Activated naive CD8-positive, alpha-beta T cell treated with anti-CD3 and anti-CD28 coated beads, Interleukin-2, amount 10 ng/mL, durations not matched to agents 7 days and 5 days (primary cell): ENCODE data around the gene DNAAF5. TPM values are rescaled to one million over a fixed set of nuclear protein-coding genes. Genes with fewer than 3 reads are reported as not detected.
A peak's percentile ranks its signal among the peaks of the same experiment; 100 is the strongest.

Experiments used
- ATAC-seq: fragments of 150-1000 bp; cut with Tn5 transposase; one replicate; pipeline ENCODE4 v1.10.0; 2021; ENCODE audit warnings: low read depth, moderate library complexity
- POLR2A ChIA-PET: fragments of 350-600 bp; sonication (Branson Sonifier 250); formaldehyde crosslinking; loops from one replicate; lab custom pipeline; 2021; ENCODE audit warnings: antibody characterized with exemption; lab: Charles Lee
- DNase-seq: peaks from one replicate; pipeline ENCODE4 v3.0.0; 2021
- H3K27ac Mint-ChIP-seq: one replicate; pipeline ENCODE4 v1.8.0; 2022; ENCODE audit warnings: mild to moderate bottlenecking, mixed read lengths
- H3K27me3 Mint-ChIP-seq: one replicate; pipeline ENCODE4 v1.8.0; 2022; ENCODE audit warnings: mild to moderate bottlenecking, moderate library complexity, mixed read lengths
- H3K36me3 Mint-ChIP-seq: one replicate; pipeline ENCODE4 v1.8.0; 2021; ENCODE audit warnings: mild to moderate bottlenecking, mixed read lengths
- H3K4me1 Mint-ChIP-seq: one replicate; pipeline ENCODE4 v1.8.0; 2021; ENCODE audit warnings: mixed read lengths
- H3K4me3 Mint-ChIP-seq: one replicate; pipeline ENCODE4 v1.8.0; 2022; ENCODE audit warnings: mild to moderate bottlenecking, moderate library complexity, mixed read lengths
- H3K9me3 Mint-ChIP-seq: one replicate; pipeline ENCODE4 v1.8.0; 2021; ENCODE audit warnings: mixed read lengths
- total RNA-seq, 2 experiments: library from RNA; stranded (reverse); gene quantifications; one replicate each; pipeline ENCODE4 v1.2.3, GENCODE V29; 2021

DNAAF5 gene
- total RNA-seq, 2 experiments from 2014 or later, result 18.3 to 22.4 TPM

DNA sequence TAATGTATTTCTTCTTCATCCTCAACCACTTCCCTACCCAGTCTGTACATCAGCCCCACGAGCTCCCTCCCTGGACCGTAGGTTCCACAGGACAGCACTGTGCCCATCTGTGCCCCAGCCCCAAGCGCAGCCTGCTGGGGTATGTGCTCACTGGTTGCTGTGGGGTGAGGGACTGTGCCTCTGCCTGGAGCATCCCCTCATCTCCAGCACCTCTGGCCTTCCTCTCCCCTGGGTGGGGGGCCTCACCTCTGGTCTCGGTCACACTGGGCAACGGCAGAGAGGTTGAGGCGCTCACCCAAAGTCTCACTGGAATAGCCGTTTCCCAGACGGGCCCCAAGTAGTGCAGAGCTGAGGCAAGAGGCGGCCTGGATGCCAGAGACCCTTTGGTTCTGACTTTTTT is 2.1 kb downstream of the DNAAF5 start:
- DNase-seq (peak; percentile 24), ATAC-seq (no peak)
- peaks cover 22% of the 10 kb centered on the region for H3K36me3 Mint-ChIP-seq
- H3K9me3 Mint-ChIP-seq, result peaks cover 9% of the 10 kb centered on the region
- POLR2A ChIA-PET, result interaction anchor here (1.0 kb wide), 1 partner anchor 124 kb away, joined by 3 read pairs; no protein-coding TSS in a partner anchor
- peak overlapping the region; percentile 96 for H3K4me3 Mint-ChIP-seq
- no peak overlapping the region for H3K27ac Mint-ChIP-seq
- peaks cover 23% of the 10 kb centered on the region for H3K4me1 Mint-ChIP-seq
- no peaks in the 10 kb centered on the region for H3K27me3 Mint-ChIP-seq

DNA sequence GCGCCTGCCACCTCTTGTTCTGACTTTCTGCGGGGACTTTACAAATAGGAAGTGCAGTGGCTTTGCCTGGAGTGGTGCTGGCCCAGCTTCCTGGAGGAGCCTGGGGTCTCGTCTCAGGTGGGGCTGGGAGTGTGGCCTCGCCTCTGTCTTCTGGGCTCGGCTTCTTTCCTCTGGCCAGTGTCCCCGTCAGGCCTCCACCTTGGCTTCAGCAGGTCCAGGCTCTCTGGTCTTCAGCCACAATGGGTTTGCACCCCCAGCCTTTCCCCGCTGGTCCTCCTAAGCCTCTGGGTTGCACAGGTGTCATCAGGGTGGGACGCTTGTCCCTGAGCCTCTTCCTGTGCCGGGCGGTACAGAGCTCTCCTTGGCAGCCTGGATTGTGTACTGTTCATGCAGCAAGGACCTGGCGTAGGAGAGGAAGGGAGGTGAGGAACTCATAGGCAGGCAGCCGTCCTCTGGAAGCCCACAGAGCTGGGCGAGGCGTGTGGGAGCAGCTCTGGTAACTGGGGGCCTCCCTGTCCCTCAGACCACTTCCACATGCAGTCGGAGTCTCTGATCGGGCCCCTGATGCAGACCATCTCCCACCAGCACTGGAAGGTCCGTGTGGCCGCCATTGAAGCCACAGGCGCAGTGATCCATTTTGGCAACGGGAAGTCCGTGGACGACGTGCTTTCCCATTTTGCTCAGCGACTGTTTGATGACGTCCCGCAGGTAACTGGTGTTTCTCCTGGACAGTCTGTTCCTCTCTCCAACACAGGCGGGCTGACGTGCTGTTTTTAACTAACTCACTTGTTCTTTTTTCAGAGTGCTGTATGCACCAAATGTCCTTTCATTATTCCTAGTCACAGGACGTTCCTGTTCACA is 2.9 kb downstream of the DNAAF5 start:
- H3K27me3 Mint-ChIP-seq, result no peaks in the 10 kb centered on the region
- POLR2A ChIA-PET, result no interaction called here
- H3K4me1 Mint-ChIP-seq, result peaks cover 23% of the 10 kb centered on the region
- peaks cover 15% of the 10 kb centered on the region for H3K36me3 Mint-ChIP-seq
- H3K9me3 Mint-ChIP-seq, result peaks cover 8% of the 10 kb centered on the region
- DNase-seq, result peak; percentile 24
- H3K27ac Mint-ChIP-seq, result peak overlapping the region; percentile 38
- no peak for ATAC-seq
- H3K4me3 Mint-ChIP-seq, result no peak overlapping the region

DNA sequence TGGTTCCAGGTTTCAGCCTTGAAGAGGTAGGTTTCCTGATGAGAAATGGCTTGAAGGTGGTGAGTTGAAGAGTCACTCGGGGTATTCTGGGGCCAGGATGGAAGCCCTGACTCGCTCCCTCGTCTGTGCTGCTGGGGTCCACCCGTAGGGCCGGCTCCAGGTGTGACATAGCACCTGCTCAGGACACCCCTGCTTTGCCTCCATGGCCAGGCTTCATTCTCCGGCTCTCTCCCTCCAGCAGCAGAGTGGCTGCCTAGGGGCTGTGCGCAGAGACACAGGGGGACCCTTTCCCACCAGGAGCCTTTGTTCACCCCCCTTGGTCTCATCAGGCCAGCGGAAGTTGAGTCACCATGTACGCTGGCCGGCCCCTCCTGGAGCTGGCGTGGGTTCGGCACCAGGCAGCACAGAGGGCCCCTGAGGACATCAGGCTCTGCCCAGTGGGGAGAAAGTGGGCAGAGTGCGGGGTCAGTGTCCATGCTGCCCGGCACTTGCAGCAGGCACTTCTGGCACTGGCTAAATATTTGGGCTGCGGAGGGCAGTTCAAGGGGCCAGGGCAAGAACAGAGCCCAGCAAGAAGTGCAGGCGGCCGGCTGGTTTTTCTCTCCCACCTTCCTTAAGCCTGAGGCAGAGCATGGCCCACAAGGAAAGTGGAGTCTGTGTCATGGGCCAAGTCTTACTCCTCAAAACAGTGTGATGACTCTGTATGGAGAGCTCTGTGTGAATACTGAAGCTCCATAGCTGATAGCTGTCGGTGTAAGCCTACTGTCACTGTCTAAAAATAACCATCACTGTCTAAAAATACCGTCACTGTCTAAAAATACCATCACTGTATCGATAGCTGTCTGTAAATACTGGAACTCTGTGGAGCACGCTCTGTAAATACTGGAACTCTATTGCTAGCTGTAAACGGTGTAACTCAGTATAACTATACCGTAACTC is 4.3 kb downstream of the DNAAF5 start:
- POLR2A ChIA-PET, result no interaction called here
- Mint-ChIP-seq H3K4me3 (no peak overlapping the region), H3K4me1 (peaks cover 15% of the 10 kb centered on the region), H3K36me3 (peaks cover 2% of the 10 kb centered on the region), H3K27me3 (no peaks in the 10 kb centered on the region), H3K27ac (no peak overlapping the region), H3K9me3 (peaks cover 3% of the 10 kb centered on the region)
- DNase-seq (peak; percentile 24), ATAC-seq (no peak)

DNA sequence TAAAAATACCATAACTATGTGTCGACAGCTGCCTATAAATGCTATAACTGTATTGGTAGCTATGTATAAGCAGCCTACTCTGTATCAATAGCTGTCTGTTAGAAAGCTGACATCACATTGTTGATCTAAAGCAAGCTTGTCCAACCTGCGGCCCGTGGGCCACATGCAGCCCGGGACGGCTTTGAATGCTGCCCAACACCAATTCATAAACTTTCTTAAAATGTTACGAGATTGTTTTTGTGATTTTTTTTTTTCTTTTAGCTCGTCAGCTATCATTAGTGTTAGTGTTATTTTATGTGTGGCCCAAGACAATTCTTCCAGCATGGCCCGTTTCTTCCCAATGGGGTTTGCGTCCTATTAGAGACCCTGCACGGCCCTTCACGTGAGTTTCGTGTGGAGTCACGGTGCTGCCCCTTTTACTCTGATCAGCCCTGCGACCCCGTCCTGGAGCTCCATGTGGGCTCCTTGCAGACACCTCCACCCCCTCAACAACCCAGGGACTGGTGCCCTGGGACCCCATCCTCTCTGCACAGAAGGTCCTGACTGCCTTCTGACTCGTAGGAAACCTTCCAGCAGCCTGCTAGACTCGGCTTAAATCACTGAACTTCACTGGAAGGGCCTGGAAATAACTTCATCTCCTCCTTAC is 5.1 kb downstream of the DNAAF5 start:
- POLR2A ChIA-PET, result no interaction called here
- H3K36me3 Mint-ChIP-seq, result peaks cover 2% of the 10 kb centered on the region
- no peak overlapping the region for H3K27ac Mint-ChIP-seq
- DNase-seq (peak; percentile 4), ATAC-seq (no peak)
- H3K27me3 Mint-ChIP-seq, result no peaks in the 10 kb centered on the region
- peaks cover 13% of the 10 kb centered on the region for H3K4me1 Mint-ChIP-seq
- H3K9me3 Mint-ChIP-seq, result peaks cover 3% of the 10 kb centered on the region
- H3K4me3 Mint-ChIP-seq, result no peak overlapping the region

DNA sequence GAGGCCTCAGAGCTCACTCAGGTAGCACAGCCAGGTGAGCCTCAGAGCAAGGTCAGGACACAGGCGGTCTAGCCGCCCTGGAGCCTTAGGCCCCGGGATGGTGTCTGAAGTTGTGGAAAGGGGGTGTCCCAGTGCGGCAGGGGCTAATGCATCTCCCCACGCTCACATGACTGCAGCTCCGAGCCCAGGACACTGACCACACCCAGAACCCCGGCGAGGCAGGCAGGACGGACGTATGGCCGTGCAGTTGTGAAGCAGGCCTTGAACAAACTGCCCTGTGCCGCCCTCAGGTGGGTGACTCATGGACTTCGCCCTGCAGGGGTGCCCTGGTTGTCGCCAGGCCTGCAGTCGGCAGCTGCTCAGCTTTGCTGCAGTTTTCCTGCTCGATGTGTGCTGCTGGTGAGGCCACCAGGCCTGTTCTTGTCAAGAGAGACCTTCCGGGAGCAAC is 5.6 kb downstream of the DNAAF5 start:
- H3K27me3 Mint-ChIP-seq, result no peaks in the 10 kb centered on the region
- ATAC-seq, result no peak
- peak; percentile 35 for DNase-seq
- peaks cover 2% of the 10 kb centered on the region for H3K36me3 Mint-ChIP-seq
- H3K9me3 Mint-ChIP-seq, result peaks cover 3% of the 10 kb centered on the region
- H3K27ac Mint-ChIP-seq, result no peak overlapping the region
- H3K4me3 Mint-ChIP-seq, result no peak overlapping the region
- POLR2A ChIA-PET, result no interaction called here
- peaks cover 13% of the 10 kb centered on the region for H3K4me1 Mint-ChIP-seq

DNA sequence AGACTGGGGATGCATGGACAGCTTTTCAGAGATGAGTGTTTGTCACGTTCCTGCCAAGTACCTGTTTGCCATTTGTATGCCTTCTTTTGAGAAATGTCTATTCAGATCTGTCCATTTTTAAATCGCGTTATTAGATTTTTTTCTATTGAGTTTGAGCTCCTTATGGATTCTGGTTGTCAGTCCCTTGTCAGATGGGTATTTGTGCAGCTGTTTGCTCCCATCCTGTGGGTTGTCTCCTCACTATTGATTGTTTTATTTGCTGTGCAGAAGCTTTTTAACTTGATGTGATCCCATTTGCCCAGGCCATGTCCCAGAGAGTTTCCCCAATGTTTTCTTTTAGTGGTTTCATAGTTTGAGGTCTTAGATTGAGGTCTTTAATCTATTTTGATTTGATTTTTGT is 6.1 kb downstream of the DNAAF5 start:
- ATAC-seq (no peak), DNase-seq (no peak)
- POLR2A ChIA-PET, result no interaction called here
- no peak overlapping the region for H3K4me3 Mint-ChIP-seq
- no peaks in the 10 kb centered on the region for H3K27me3 Mint-ChIP-seq
- peaks cover 14% of the 10 kb centered on the region for H3K4me1 Mint-ChIP-seq
- peaks cover 6% of the 10 kb centered on the region for H3K36me3 Mint-ChIP-seq
- H3K9me3 Mint-ChIP-seq, result peaks cover 3% of the 10 kb centered on the region
- H3K27ac Mint-ChIP-seq, result no peak overlapping the region

DNA sequence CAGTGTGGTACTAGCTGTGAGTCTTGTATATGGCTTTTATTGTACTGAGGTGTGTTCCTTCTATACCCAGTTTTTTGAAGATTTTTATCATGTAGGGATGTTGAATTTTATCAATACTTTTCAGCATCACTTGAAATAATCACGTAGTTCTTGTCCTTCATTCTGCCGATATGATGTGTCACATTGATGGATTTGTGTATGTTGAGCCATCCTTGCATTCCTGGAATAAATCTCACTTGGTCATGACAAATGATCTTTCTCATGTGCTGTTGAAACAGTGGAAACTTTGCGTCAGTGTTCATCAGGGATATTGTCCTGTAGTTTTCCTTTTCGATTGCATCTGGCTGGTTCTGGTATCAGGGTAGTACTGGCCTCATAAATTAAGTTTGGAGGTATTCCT is 7.7 kb downstream of the DNAAF5 start:
- peaks cover 9% of the 10 kb centered on the region for H3K4me1 Mint-ChIP-seq
- POLR2A ChIA-PET, result interaction anchor here (0.7 kb wide), 1 partner anchor 118 kb away, joined by 5 read pairs; no protein-coding TSS in a partner anchor
- H3K9me3 Mint-ChIP-seq, result peaks cover 3% of the 10 kb centered on the region
- peaks cover 14% of the 10 kb centered on the region for H3K36me3 Mint-ChIP-seq
- no peak for DNase-seq
- no peak for ATAC-seq
- no peak overlapping the region for H3K27ac Mint-ChIP-seq
- H3K4me3 Mint-ChIP-seq, result no peak overlapping the region
- no peaks in the 10 kb centered on the region for H3K27me3 Mint-ChIP-seq

DNA sequence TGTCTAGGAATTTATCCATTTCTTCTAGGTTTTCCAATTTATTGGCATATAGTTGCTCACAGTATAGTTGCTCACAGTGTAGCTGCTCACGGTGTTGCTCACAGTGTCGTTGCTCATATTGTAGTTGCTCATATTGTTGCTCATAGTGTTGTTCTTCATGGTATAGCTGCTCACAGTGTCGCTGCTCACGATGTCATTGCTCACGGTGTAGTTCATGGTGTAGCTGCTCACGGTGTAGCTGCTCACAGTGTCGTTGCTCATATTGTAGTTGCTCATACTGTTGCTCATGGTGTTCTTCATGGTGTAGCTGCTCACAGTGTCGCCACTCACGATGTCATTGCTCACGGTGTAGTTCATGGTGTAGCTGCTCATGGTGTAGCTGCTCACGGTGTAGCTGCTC is 8.3 kb downstream of the DNAAF5 start:
- POLR2A ChIA-PET, result interaction anchor here (0.7 kb wide), 1 partner anchor 119 kb away, joined by 5 read pairs; no protein-coding TSS in a partner anchor

DNA sequence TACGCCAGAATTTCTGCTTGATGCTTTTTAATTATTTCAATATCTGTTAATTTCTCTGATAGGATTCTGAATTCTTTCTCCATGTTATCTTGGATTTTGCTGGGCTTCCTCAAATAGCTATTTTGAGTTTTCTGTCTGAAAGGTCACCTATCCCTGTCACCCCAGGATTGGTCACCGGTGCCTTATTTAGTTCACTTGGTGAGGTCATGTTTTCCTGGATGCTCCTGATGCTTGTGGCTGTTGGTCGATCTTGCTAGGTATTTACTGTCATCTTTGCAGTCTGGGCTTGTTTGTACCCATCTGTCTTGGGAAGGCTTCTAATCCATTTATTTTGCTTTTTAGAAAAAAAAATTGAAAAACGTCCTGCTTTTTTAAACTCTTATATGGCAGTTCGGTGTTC is 11.7 kb downstream of the DNAAF5 start:
- no peaks in the 10 kb centered on the region for H3K27me3 Mint-ChIP-seq
- no peak overlapping the region for H3K27ac Mint-ChIP-seq
- DNase-seq, result no peak
- H3K9me3 Mint-ChIP-seq, result peaks cover 3% of the 10 kb centered on the region
- no peak overlapping the region for H3K4me3 Mint-ChIP-seq
- ATAC-seq, result no peak
- peaks cover 17% of the 10 kb centered on the region for H3K36me3 Mint-ChIP-seq
- POLR2A ChIA-PET, result no interaction called here
- H3K4me1 Mint-ChIP-seq, result peaks cover 7% of the 10 kb centered on the region

More for the DNA sequence above, 8.3 kb downstream of the DNAAF5 start:
- H3K27ac Mint-ChIP-seq, result no peak overlapping the region
- ATAC-seq (no peak), DNase-seq (peak; percentile 3)
- H3K27me3 Mint-ChIP-seq, result no peaks in the 10 kb centered on the region
- H3K4me1 Mint-ChIP-seq, result peaks cover 9% of the 10 kb centered on the region
- H3K9me3 Mint-ChIP-seq, result peaks cover 3% of the 10 kb centered on the region
- no peak overlapping the region for H3K4me3 Mint-ChIP-seq
- peaks cover 14% of the 10 kb centered on the region for H3K36me3 Mint-ChIP-seq

DNA sequence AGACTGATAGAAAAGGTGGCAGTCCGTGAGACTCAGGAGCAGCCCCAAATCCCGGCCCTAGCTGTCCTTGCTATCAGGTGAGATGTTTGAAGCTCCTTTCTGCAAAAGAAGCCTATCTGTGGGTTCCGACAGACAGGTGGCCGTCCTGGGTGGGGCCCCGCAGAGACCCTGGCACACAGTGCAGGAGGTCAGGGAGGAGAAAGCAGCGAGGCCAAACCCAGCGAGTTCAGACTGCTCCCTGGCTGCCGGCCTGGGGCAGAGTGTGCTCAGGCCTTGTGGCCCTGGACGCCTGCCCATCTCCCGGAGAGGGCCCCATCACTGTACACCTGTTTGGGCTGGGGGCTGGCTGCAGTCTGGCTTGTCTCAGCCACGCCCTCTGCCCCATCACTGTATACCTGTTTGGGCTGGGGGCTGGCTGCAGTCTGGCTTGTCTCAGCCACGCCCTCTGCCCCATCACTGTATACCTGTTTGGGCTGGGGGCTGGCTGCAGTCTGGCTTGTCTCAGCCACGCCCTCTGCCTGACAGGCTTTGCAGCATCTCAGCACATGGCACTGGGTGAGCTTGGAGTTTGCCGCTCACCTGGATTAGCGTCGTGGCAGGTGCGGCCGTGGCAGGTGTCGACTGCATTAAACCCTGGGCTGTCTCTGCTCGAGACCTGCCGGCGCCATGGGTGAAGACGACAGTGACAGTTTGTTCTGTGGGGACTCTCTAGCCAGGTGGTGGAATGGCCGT is 12.4 kb downstream of the DNAAF5 start:
- ATAC-seq (no peak), DNase-seq (peak; percentile 7)
- Mint-ChIP-seq H3K4me3 (no peak overlapping the region), H3K36me3 (peaks cover 19% of the 10 kb centered on the region), H3K27me3 (no peaks in the 10 kb centered on the region), H3K4me1 (peaks cover 7% of the 10 kb centered on the region), H3K27ac (no peak overlapping the region), H3K9me3 (peaks cover under 1% of the 10 kb centered on the region)
- POLR2A ChIA-PET, result no interaction called here

DNA sequence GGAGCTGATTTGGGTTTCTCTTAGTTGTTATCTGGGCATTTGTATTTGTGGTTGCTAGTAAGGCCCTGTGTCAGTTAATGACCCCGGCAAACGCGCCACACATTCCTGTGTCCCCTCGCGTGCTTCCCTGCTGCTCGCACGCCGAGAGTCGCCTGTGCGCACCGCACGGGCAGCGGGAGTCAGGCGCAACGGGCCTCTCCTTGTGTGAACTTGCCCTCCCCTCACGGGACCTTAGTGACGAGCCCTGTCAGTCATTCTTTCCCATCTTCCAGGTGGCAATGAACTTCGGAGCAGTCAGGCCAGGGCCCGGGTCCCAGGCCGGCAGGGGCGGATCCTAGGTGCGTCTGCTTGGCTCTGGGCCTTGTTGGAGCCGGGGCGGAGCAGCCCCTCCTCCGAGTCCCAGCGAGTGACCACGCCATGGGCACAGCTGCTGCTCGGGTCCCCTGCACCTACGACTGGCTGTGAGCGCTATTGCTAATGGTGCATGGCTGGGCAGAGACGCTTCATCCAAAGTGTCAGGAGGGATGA is 13.0 kb downstream of the DNAAF5 start:
- DNase-seq (peak; percentile 12), ATAC-seq (no peak)
- Mint-ChIP-seq H3K27ac (no peak overlapping the region), H3K27me3 (no peaks in the 10 kb centered on the region), H3K4me3 (no peak overlapping the region), H3K4me1 (peaks cover 7% of the 10 kb centered on the region), H3K36me3 (peaks cover 24% of the 10 kb centered on the region), H3K9me3 (no peaks in the 10 kb centered on the region)
- POLR2A ChIA-PET, result no interaction called here
